Testis (tissue), 2 donors: ENCODE measurements around the gene KLHL29.

Experiments used
- CTCF ChIP-seq, 3 experiments: fragments of 450-650 bp in 2 of 3; fragments of 200-600 bp in 1 of 3; sonication (generic) in 1 of 3; IDR thresholded peaks; one replicate each; pipeline ENCODE4 v1.5.1; 2016 to 2019; ENCODE audit warnings: antibody characterized with exemption in 3 of 3, mild to moderate bottlenecking in 2 of 3, moderate library complexity in 1 of 3
- POLR2A ChIP-seq: fragments of 450-650 bp; IDR thresholded peaks from one replicate; pipeline ENCODE4 v1.6.1; 2017; ENCODE audit warnings: antibody characterized with exemption, mild to moderate bottlenecking, moderate library complexity

- TF ChIP-seq CTCF (IDR thresholded peaks at IDR 0.05) (no peak), POLR2A (no peak)
Observed at GRCh38 chr2:23360571-23361125, 24.3 kb upstream of the KLHL29 start.
